ENCODE results near the gene SEMA3D.
A peak's percentile ranks its signal among the peaks of the same experiment; 100 is the strongest.

The SEMA3D gene

GRCh38 chr7:85186521-85187241 lies at the start of gene SEMA3D:
Gene SEMA3D, minus strand, starts transcription at chr7:85187056. Its CDS starts 65,165 bp downstream, at chr7:85121891.
- H2AFZ ChIP-seq (ENCODE audit: low read depth, low read length) = no peak within 1 kb of the TSS

DNA sequence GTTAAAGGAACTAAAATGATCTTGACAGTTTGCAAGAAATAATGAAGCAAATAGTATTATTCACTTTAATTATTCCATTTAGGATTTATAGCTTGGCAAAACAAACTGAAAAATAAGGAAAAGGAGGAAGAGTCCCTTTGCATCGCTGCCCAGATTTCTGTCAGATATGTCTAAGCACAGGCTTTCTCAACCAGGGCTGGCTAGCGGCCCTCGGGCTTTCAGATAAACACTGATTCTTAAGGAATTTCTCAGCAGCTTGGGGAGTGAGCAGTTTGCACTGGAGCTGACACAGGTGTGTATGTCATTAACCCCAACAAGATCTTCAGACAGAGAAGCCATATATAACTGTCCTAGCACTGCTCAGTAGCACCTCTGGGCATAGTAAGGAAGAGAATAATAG lies 47.9 kb upstream of the SEMA3D start:
- H3K4me1 ChIP-seq (ENCODE audit: low read length) = peaks cover 12% of the 10 kb centered on the region
- no peaks in the 10 kb centered on the region for H3K9me3 ChIP-seq (ENCODE audit: insufficient read depth, low read length)
- H2AFZ ChIP-seq (ENCODE audit: low read depth, low read length) = no peak overlapping the region
- H3K4me2 ChIP-seq (ENCODE audit: low read length) = no peak overlapping the region
- no peak overlapping the region for H3K27ac ChIP-seq (ENCODE audit: low read length)
- TF ChIP-seq, protein P1, sequence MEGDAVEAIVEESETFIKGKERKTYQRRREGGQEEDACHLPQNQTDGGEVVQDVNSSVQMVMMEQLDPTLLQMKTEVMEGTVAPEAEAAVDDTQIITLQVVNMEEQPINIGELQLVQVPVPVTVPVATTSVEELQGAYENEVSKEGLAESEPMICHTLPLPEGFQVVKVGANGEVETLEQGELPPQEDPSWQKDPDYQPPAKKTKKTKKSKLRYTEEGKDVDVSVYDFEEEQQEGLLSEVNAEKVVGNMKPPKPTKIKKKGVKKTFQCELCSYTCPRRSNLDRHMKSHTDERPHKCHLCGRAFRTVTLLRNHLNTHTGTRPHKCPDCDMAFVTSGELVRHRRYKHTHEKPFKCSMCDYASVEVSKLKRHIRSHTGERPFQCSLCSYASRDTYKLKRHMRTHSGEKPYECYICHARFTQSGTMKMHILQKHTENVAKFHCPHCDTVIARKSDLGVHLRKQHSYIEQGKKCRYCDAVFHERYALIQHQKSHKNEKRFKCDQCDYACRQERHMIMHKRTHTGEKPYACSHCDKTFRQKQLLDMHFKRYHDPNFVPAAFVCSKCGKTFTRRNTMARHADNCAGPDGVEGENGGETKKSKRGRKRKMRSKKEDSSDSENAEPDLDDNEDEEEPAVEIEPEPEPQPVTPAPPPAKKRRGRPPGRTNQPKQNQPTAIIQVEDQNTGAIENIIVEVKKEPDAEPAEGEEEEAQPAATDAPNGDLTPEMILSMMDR (IDR thresholded peaks at IDR 0.05; ENCODE audit: low read depth, low read length) = no peak
- TF ChIP-seq EZH2phosphoT487 (IDR thresholded peaks at IDR 0.05; ENCODE audit: low read depth) = no peak
- H4K20me1 ChIP-seq (ENCODE audit: insufficient read depth, low read length) = no peaks in the 10 kb centered on the region
- no peak overlapping the region for H3K4me3 ChIP-seq (ENCODE audit: low read length)
- H3K36me3 ChIP-seq (replicated peaks; ENCODE audit: low read depth, low read length) = no peaks in the 10 kb centered on the region
- H3K79me2 ChIP-seq (ENCODE audit: low read length) = no peaks in the 10 kb centered on the region
- no peak overlapping the region for H3K9ac ChIP-seq (ENCODE audit: low read length)
- no peaks in the 10 kb centered on the region for H3K27me3 ChIP-seq (ENCODE audit: low read depth, low read length)

More at GRCh38 chr7:85186521-85187241, at the start of gene SEMA3D:
- Histone ChIP-seq H3K79me2 (ENCODE audit: low read length) (no peaks in the 10 kb centered on the region), H4K20me1 (ENCODE audit: insufficient read depth, low read length) (no peaks in the 10 kb centered on the region), H3K27ac (ENCODE audit: low read length) (no peak within 1 kb of the TSS), H3K36me3 (replicated peaks; ENCODE audit: low read depth, low read length) (no peaks in the 10 kb centered on the region), H3K9me3 (ENCODE audit: insufficient read depth, low read length) (no peaks in the 10 kb centered on the region), H3K4me1 (ENCODE audit: low read length) (no peaks in the 10 kb centered on the region), H3K9ac (ENCODE audit: low read length) (no peak within 1 kb of the TSS), H3K4me3 (ENCODE audit: low read length) (no peak within 1 kb of the TSS), H3K4me2 (ENCODE audit: low read length) (no peak within 1 kb of the TSS), H3K27me3 (ENCODE audit: low read depth, low read length) (no peaks in the 10 kb centered on the region)
- TF ChIP-seq, protein P1 (IDR thresholded peaks at IDR 0.05; ENCODE audit: low read depth, low read length) = no peak
- TF ChIP-seq EZH2phosphoT487 (IDR thresholded peaks at IDR 0.05; ENCODE audit: low read depth) = no peak

DNA sequence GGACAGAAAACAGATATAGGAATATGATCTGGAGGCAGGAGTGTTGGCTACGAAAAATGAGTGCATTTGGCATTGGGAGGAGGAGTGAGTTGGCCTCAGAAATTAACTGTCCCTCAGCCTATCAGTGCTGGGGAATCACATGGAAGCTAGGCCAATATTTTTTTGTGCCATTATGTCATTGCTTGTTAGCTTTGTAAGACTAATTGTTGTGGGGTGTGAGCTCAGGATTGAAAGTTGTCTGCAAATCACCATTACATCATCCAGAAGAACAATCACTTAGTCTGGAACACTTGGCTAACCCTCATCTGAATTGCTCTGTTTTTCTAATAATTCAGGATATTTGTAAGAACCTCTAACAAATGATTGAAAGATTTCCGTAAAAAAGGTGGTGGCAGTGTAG lies 45.2 kb upstream of the SEMA3D start:
- TF ChIP-seq, protein P1 (IDR thresholded peaks at IDR 0.05; ENCODE audit: low read depth, low read length) = no peak
- no peak for TF ChIP-seq EZH2phosphoT487 (IDR thresholded peaks at IDR 0.05; ENCODE audit: low read depth)
- H3K9ac ChIP-seq (ENCODE audit: low read length) = no peak overlapping the region
- no peaks in the 10 kb centered on the region for H3K27me3 ChIP-seq (ENCODE audit: low read depth, low read length)
- no peaks in the 10 kb centered on the region for H3K36me3 ChIP-seq (replicated peaks; ENCODE audit: low read depth, low read length)
- H3K4me1 ChIP-seq (ENCODE audit: low read length) = peaks cover 17% of the 10 kb centered on the region
- H3K27ac ChIP-seq (ENCODE audit: low read length) = no peak overlapping the region
- no peak overlapping the region for H2AFZ ChIP-seq (ENCODE audit: low read depth, low read length)
- H4K20me1 ChIP-seq (ENCODE audit: insufficient read depth, low read length) = no peaks in the 10 kb centered on the region
- H3K9me3 ChIP-seq (ENCODE audit: insufficient read depth, low read length) = no peaks in the 10 kb centered on the region
- no peak overlapping the region for H3K4me3 ChIP-seq (ENCODE audit: low read length)
- H3K79me2 ChIP-seq (ENCODE audit: low read length) = no peaks in the 10 kb centered on the region
- H3K4me2 ChIP-seq (ENCODE audit: low read length) = no peak overlapping the region

DNA sequence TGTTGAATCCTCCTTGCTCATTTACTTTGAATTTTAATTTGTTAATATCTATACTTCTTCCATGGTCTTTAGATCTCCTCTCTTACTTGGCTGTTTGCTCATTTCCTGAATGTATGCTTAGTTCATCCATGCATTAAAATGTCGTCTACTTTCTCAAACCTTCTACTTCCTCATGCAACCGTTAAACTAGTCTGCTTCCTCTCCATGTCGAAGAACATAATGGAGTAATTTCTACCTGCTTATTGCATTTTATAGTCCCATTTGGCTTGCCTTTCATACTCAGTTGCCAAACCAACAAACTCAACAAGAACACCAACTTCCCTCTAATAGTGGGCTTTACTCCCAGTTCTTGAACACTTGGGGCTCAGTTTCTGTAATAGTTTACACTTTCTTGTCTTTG lies 43.8 kb upstream of the SEMA3D start:
- no peak for TF ChIP-seq EZH2phosphoT487 (IDR thresholded peaks at IDR 0.05; ENCODE audit: low read depth)
- TF ChIP-seq, protein P1 (IDR thresholded peaks at IDR 0.05; ENCODE audit: low read depth, low read length) = no peak
- Histone ChIP-seq H3K4me3 (ENCODE audit: low read length) (0 out of 2 replicates have a peak overlapping the region, but pooled peaks have one; percentile 2), H2AFZ (ENCODE audit: low read depth, low read length) (peak overlapping the region; percentile 58), H3K27ac (ENCODE audit: low read length) (no peak overlapping the region), H3K4me2 (ENCODE audit: low read length) (peak overlapping the region; percentile 12; the same call in 1 of the 2 replicates), H3K27me3 (ENCODE audit: low read depth, low read length) (no peaks in the 10 kb centered on the region), H3K9me3 (ENCODE audit: insufficient read depth, low read length) (no peaks in the 10 kb centered on the region), H3K4me1 (ENCODE audit: low read length) (peaks cover 17% of the 10 kb centered on the region), H3K36me3 (replicated peaks; ENCODE audit: low read depth, low read length) (no peaks in the 10 kb centered on the region), H3K9ac (ENCODE audit: low read length) (no peak overlapping the region), H4K20me1 (ENCODE audit: insufficient read depth, low read length) (no peaks in the 10 kb centered on the region), H3K79me2 (ENCODE audit: low read length) (no peaks in the 10 kb centered on the region)
